Panc1 (cell line): ENCODE results near the gene RMND1.

Experiments
- POLR2AphosphoS5 ChIP-seq: IDR thresholded peaks from 2 replicates; pipeline ENCODE4 v1.6.1; 2012; ENCODE audit warnings: mild to moderate bottlenecking, low read depth, low read length, moderate library complexity
- SIN3A ChIP-seq: IDR thresholded peaks from 2 replicates; pipeline ENCODE4 v1.6.1; 2012; ENCODE audit warnings: low read depth, mild to moderate bottlenecking, low read length, moderate library complexity, borderline replicate concordance; ENCODE audit not compliant: insufficient read depth
- TCF7L2 ChIP-seq: IDR thresholded peaks from 2 replicates; pipeline ENCODE4 v1.6.1; 2011; ENCODE audit warnings: mild to moderate bottlenecking, low read depth, low read length, inconsistent platforms
- TF ChIP-seq, protein P1 (sequence below): fragments of 450-650 bp; IDR thresholded peaks from 2 replicates; pipeline ENCODE4 v1.5.1; 2017; ENCODE audit warnings: mild to moderate bottlenecking
- TF ChIP-seq, protein P2 (sequence below), 2 experiments: IDR thresholded peaks; 2 replicates each; pipeline ENCODE4 v1.6.1; 2011 to 2012; ENCODE audit warnings: low read depth in 2 of 2, control low read depth in 1 of 2, low read length in 1 of 2, mild to moderate bottlenecking in 1 of 2, moderate library complexity in 1 of 2; ENCODE audit not compliant: insufficient read depth in 1 of 2

DNA sequence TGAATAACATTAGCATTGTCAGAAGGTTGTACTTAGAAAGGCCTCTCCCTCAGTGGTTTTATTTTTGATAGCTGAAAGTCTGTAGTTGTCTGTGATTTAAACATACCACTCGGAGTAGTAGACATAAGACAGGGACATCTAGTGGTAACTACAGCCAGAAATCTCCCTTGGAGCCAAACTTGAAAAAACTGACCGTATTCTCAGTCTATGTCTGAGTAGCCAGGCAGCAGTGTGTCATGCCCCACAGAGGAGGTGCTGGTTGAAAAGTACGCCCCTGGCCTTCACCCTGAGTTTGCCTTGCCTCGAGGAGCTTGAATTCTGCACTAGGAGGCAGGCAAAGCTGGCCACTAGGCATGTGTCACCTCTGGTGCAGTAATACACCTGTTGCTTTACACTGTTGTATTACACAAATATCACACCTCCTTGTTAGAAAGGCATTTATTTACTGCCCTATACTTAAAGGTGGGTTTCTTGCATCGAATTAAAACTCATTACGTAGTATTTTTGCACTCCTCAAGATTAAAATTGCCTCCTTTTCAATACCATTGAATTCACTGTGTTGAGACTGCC is 81.3 kb downstream of the RMND1 start:
- TF ChIP-seq, protein P1, sequence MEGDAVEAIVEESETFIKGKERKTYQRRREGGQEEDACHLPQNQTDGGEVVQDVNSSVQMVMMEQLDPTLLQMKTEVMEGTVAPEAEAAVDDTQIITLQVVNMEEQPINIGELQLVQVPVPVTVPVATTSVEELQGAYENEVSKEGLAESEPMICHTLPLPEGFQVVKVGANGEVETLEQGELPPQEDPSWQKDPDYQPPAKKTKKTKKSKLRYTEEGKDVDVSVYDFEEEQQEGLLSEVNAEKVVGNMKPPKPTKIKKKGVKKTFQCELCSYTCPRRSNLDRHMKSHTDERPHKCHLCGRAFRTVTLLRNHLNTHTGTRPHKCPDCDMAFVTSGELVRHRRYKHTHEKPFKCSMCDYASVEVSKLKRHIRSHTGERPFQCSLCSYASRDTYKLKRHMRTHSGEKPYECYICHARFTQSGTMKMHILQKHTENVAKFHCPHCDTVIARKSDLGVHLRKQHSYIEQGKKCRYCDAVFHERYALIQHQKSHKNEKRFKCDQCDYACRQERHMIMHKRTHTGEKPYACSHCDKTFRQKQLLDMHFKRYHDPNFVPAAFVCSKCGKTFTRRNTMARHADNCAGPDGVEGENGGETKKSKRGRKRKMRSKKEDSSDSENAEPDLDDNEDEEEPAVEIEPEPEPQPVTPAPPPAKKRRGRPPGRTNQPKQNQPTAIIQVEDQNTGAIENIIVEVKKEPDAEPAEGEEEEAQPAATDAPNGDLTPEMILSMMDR = peak; percentile 62
- TF ChIP-seq SIN3A = no peak
- TF ChIP-seq, protein P2, sequence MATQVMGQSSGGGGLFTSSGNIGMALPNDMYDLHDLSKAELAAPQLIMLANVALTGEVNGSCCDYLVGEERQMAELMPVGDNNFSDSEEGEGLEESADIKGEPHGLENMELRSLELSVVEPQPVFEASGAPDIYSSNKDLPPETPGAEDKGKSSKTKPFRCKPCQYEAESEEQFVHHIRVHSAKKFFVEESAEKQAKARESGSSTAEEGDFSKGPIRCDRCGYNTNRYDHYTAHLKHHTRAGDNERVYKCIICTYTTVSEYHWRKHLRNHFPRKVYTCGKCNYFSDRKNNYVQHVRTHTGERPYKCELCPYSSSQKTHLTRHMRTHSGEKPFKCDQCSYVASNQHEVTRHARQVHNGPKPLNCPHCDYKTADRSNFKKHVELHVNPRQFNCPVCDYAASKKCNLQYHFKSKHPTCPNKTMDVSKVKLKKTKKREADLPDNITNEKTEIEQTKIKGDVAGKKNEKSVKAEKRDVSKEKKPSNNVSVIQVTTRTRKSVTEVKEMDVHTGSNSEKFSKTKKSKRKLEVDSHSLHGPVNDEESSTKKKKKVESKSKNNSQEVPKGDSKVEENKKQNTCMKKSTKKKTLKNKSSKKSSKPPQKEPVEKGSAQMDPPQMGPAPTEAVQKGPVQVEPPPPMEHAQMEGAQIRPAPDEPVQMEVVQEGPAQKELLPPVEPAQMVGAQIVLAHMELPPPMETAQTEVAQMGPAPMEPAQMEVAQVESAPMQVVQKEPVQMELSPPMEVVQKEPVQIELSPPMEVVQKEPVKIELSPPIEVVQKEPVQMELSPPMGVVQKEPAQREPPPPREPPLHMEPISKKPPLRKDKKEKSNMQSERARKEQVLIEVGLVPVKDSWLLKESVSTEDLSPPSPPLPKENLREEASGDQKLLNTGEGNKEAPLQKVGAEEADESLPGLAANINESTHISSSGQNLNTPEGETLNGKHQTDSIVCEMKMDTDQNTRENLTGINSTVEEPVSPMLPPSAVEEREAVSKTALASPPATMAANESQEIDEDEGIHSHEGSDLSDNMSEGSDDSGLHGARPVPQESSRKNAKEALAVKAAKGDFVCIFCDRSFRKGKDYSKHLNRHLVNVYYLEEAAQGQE (IDR thresholded peaks at IDR 0.05; ENCODE audit: insufficient read depth in 1 of 2, low read depth in 2 of 2, low read length in 1 of 2) = no peak
- no peak for TF ChIP-seq POLR2AphosphoS5
- TF ChIP-seq TCF7L2 = no peak
